MG63 (cell line): ENCODE results near the gene ZMAT5. TPM values are rescaled to one million over a fixed set of nuclear protein-coding genes. Genes with fewer than 3 reads are reported as not detected.

Source experiments
- DNase-seq: peaks from one replicate; pipeline ENCODE4 v3.0.0-alpha.2; 2020
- H3K27me3 ChIP-seq: fragments of 250-450 bp; sonication (Bioruptor Pico); 2 replicates; pipeline ENCODE4 v1.5.1; 2020; ENCODE audit warnings: mild to moderate bottlenecking, moderate library complexity
- H3K36me3 ChIP-seq: fragments of 250-450 bp; sonication (Bioruptor Pico); 2 replicates; pipeline ENCODE4 v1.5.1; 2020; ENCODE audit warnings: mild to moderate bottlenecking, moderate library complexity
- H3K4me3 ChIP-seq: fragments of 250-450 bp; sonication (Bioruptor Pico); 2 replicates; pipeline ENCODE4 v1.5.1; 2020; ENCODE audit warnings: mild to moderate bottlenecking, moderate library complexity
- H3K9me3 ChIP-seq: fragments of 250-450 bp; sonication (Bioruptor Pico); 2 replicates; pipeline ENCODE4 v1.5.1; 2020; ENCODE audit warnings: mild to moderate bottlenecking, moderate library complexity
- total RNA-seq: library from RNA; depleted of rRNA; stranded (reverse); fragments of >200 nt; shearing (Covaris generic); gene quantifications from 2 replicates; pipeline ENCODE4 v1.2.3, GENCODE V29; 2014; ENCODE audit warnings: low replicate concordance; rRNA removed

The ZMAT5 gene
- 33.2 and 38.9 TPM in 2 replicates for total RNA-seq

GRCh38 chr22:29766632-29767170 lies at the start of gene ZMAT5:
TSS of gene ZMAT5 (minus strand) at chr22:29767007. CDS start at chr22:29748544, 18,463 bp downstream.
- H3K9me3 ChIP-seq = no peaks in the 10 kb centered on the region
- H3K4me3 ChIP-seq = peak within 1 kb of the TSS; percentile 99
- DNase-seq = peak; percentile 94
- peaks cover 38% of the 10 kb centered on the region for H3K36me3 ChIP-seq
- H3K27me3 ChIP-seq = no peaks in the 10 kb centered on the region

GRCh38 chr22:29816539-29816938 lies 49.7 kb upstream of the ZMAT5 start:
- Histone ChIP-seq H3K4me3 (no peak overlapping the region), H3K27me3 (no peaks in the 10 kb centered on the region), H3K9me3 (no peaks in the 10 kb centered on the region), H3K36me3 (peaks cover 52% of the 10 kb centered on the region)
- DNase-seq = no peak

- Histone ChIP-seq H3K27me3 (no peaks in the 10 kb centered on the region), H3K36me3 (peaks cover 50% of the 10 kb centered on the region), H3K9me3 (no peaks in the 10 kb centered on the region), H3K4me3 (no peak overlapping the region)
- DNase-seq = peak; percentile 57
Measured at GRCh38 chr22:29816128-29816527, 49.3 kb upstream of the ZMAT5 start.

- DNase-seq = no peak
- Histone ChIP-seq H3K27me3 (no peaks in the 10 kb centered on the region), H3K9me3 (no peaks in the 10 kb centered on the region), H3K36me3 (peaks cover 52% of the 10 kb centered on the region), H3K4me3 (no peak overlapping the region)
Measured at GRCh38 chr22:29815580-29815979, 48.8 kb upstream of the ZMAT5 start.

GRCh38 chr22:29814003-29814402 lies 47.2 kb upstream of the ZMAT5 start:
- H3K9me3 ChIP-seq = no peaks in the 10 kb centered on the region
- peaks cover 56% of the 10 kb centered on the region for H3K36me3 ChIP-seq
- no peaks in the 10 kb centered on the region for H3K27me3 ChIP-seq
- no peak for DNase-seq
- no peak overlapping the region for H3K4me3 ChIP-seq

GRCh38 chr22:29813563-29813962 lies 46.8 kb upstream of the ZMAT5 start:
- no peaks in the 10 kb centered on the region for H3K27me3 ChIP-seq
- no peaks in the 10 kb centered on the region for H3K9me3 ChIP-seq
- DNase-seq = no peak
- peaks cover 54% of the 10 kb centered on the region for H3K36me3 ChIP-seq
- H3K4me3 ChIP-seq = no peak overlapping the region

GRCh38 chr22:29813126-29813525 lies 46.3 kb upstream of the ZMAT5 start:
- Histone ChIP-seq H3K36me3 (peaks cover 57% of the 10 kb centered on the region), H3K4me3 (no peak overlapping the region), H3K9me3 (no peaks in the 10 kb centered on the region), H3K27me3 (no peaks in the 10 kb centered on the region)
- no peak for DNase-seq

GRCh38 chr22:29811377-29811776 lies 44.6 kb upstream of the ZMAT5 start:
- no peak overlapping the region for H3K4me3 ChIP-seq
- no peaks in the 10 kb centered on the region for H3K27me3 ChIP-seq
- H3K9me3 ChIP-seq = no peaks in the 10 kb centered on the region
- H3K36me3 ChIP-seq = peaks cover 67% of the 10 kb centered on the region
- no peak for DNase-seq

GRCh38 chr22:29810216-29810615 lies 43.4 kb upstream of the ZMAT5 start:
- Histone ChIP-seq H3K27me3 (no peaks in the 10 kb centered on the region), H3K9me3 (no peaks in the 10 kb centered on the region), H3K36me3 (peaks cover 74% of the 10 kb centered on the region), H3K4me3 (no peak overlapping the region)
- DNase-seq = no peak

- Histone ChIP-seq H3K36me3 (peaks cover 59% of the 10 kb centered on the region), H3K27me3 (no peaks in the 10 kb centered on the region), H3K4me3 (no peak overlapping the region), H3K9me3 (no peaks in the 10 kb centered on the region)
- no peak for DNase-seq
Measured at GRCh38 chr22:29806196-29806595, 39.4 kb upstream of the ZMAT5 start.

GRCh38 chr22:29804985-29805384 lies 38.2 kb upstream of the ZMAT5 start:
- Histone ChIP-seq H3K4me3 (no peak overlapping the region), H3K27me3 (no peaks in the 10 kb centered on the region), H3K36me3 (peaks cover 55% of the 10 kb centered on the region), H3K9me3 (no peaks in the 10 kb centered on the region)
- DNase-seq = no peak

- Histone ChIP-seq H3K36me3 (peaks cover 61% of the 10 kb centered on the region), H3K27me3 (no peaks in the 10 kb centered on the region), H3K9me3 (no peaks in the 10 kb centered on the region), H3K4me3 (no peak overlapping the region)
- no peak for DNase-seq
Measured at GRCh38 chr22:29803190-29803589, 36.4 kb upstream of the ZMAT5 start.

- DNase-seq = no peak
- no peaks in the 10 kb centered on the region for H3K9me3 ChIP-seq
- H3K27me3 ChIP-seq = no peaks in the 10 kb centered on the region
- H3K36me3 ChIP-seq = peaks cover 59% of the 10 kb centered on the region
- H3K4me3 ChIP-seq = no peak overlapping the region
Measured at GRCh38 chr22:29801796-29802195, 35.0 kb upstream of the ZMAT5 start.

GRCh38 chr22:29801153-29801552 lies 34.3 kb upstream of the ZMAT5 start:
- no peak for DNase-seq
- Histone ChIP-seq H3K27me3 (no peaks in the 10 kb centered on the region), H3K4me3 (no peak overlapping the region), H3K36me3 (peaks cover 57% of the 10 kb centered on the region), H3K9me3 (no peaks in the 10 kb centered on the region)

GRCh38 chr22:29799217-29799680 lies 32.4 kb upstream of the ZMAT5 start:
- Histone ChIP-seq H3K36me3 (peaks cover 48% of the 10 kb centered on the region), H3K4me3 (no peak overlapping the region), H3K9me3 (no peaks in the 10 kb centered on the region), H3K27me3 (no peaks in the 10 kb centered on the region)
- DNase-seq = peak; percentile 97

GRCh38 chr22:29798801-29799200 lies 32.0 kb upstream of the ZMAT5 start:
- Histone ChIP-seq H3K9me3 (no peaks in the 10 kb centered on the region), H3K27me3 (no peaks in the 10 kb centered on the region), H3K36me3 (peaks cover 48% of the 10 kb centered on the region), H3K4me3 (no peak overlapping the region)
- no peak for DNase-seq

GRCh38 chr22:29798318-29798717 lies 31.5 kb upstream of the ZMAT5 start:
- DNase-seq = no peak
- no peaks in the 10 kb centered on the region for H3K27me3 ChIP-seq
- no peak overlapping the region for H3K4me3 ChIP-seq
- H3K9me3 ChIP-seq = no peaks in the 10 kb centered on the region
- H3K36me3 ChIP-seq = peaks cover 44% of the 10 kb centered on the region

- Histone ChIP-seq H3K4me3 (no peak overlapping the region), H3K9me3 (no peaks in the 10 kb centered on the region), H3K36me3 (peaks cover 40% of the 10 kb centered on the region), H3K27me3 (no peaks in the 10 kb centered on the region)
- DNase-seq = no peak
Measured at GRCh38 chr22:29797351-29797750, 30.5 kb upstream of the ZMAT5 start.
